ENCODE results near the gene PLEKHM3. TPM values are rescaled to one million over a fixed set of nuclear protein-coding genes. Genes with fewer than 3 reads are reported as not detected.
A peak's percentile ranks its signal among the peaks of the same experiment; 100 is the strongest.

PLEKHM3 gene
- polyA plus RNA-seq (2013, experiment 1 of 2; ENCODE audit: insufficient read length) = 6.4 TPM
- polyA plus RNA-seq (2013, experiment 2 of 2; ENCODE audit: insufficient read length) = 6.6 TPM

- peak; percentile 88 for DNase-seq
These were observed at the start of gene PLEKHM3 for GRCh38 chr2:208025037-208025813. Gene PLEKHM3 (minus strand): TSS chr2:208025527. CDS start chr2:208001639, 23,888 bp downstream.

GRCh38 chr2:208074610-208075356 is 49.5 kb upstream of the PLEKHM3 start:
- DNase-seq = peak; percentile 28

DNA sequence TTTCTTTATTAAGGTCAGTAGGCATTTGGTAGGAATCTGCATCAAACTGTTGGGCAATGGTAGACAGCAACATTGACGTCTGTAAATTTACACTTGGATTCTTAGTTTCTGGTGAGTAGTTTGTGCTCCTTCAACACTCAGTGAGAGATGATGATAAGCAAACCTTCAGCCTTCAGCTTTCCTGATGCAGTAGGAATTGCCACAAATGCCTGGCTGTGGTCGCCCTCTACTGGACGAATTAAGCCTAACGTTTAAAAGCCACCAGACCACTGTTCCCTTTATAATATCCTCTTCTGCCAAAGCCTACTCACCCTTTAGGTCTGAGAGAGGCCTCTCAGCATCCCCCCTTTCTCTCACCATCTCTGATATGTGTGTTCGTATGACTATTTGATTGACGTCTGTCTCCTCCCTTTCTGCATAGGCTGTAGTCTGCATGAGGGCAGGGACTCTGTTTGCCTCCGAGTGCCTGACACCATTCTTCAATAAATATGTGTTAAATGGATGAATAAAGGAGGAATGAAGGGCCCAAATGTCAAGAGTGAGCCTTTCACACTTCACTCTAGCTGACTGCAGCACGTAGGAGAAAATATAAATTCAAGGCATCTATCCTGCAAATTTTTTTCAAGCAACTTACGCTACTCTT is 47.0 kb upstream of the PLEKHM3 start:
- peak; percentile 57 for DNase-seq

DNA sequence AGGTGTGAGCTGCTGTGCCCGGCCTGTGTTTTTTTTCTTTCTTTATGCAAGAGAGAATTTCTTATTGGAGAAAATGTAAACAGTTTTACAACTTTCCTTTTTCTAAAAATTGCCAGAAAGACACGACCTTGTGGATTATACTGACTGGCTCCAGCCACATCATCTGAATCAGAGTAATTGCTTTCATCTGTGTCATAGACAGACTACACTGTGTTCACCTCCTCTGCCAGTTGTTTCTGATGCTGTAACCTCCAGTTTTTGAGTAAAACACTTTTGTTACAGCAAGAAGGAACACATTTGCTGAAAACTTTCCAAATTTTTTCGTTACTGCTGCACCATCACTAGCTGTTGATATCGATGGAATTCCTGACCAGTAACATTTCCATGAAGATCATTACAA is 43.9 kb upstream of the PLEKHM3 start:
- DNase-seq = no peak

- DNase-seq = no peak
These were observed 40.7 kb upstream of the PLEKHM3 start for GRCh38 chr2:208066016-208066415.

- no peak for DNase-seq
These were observed 40.1 kb upstream of the PLEKHM3 start for GRCh38 chr2:208065476-208065875.

- peak; percentile 92 for DNase-seq
These were observed 39.1 kb upstream of the PLEKHM3 start for GRCh38 chr2:208064220-208064961.

- DNase-seq = no peak
These were observed 37.6 kb upstream of the PLEKHM3 start for GRCh38 chr2:208062961-208063360.

DNA sequence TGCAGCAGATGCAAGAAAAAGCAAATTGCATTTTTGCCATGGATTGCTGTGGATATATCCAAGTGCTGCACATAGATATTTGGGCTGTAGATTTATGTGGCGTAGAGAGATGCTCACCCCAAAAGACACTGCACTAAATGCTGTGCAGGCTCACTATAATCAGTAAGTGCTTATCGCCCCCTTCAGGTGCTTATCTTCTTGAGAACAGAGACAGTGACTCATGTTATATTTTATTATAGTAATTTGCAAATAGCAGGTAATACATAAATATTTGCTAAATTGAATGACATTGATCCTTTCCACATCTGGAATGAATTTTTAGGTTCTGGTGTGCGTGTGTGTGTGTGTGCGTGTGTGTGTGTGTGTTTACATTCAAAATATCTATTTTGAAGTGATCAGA is 36.8 kb upstream of the PLEKHM3 start:
- peak; percentile 30 for DNase-seq

- no peak for DNase-seq
These were observed 31.8 kb upstream of the PLEKHM3 start for GRCh38 chr2:208057108-208057507.

DNA sequence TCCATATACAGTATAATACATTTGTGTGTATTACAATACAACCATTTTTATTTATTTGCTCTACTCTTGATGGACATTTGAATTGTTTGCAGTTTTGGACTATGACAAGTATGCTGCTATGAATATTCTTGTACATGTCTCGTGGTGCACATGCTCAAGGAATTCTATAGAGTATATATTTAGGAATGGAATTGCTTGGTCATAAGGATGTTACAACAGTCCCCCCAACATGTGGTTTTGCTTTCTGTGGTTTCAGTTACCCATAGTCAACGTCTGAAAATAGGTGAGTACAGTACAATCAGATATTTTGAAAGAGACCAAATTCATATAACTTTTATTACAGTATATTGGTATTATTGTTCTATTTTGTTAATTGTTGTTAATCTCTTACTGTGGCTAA is 24.1 kb upstream of the PLEKHM3 start:
- DNase-seq = peak; percentile 34

- DNase-seq = no peak
These were observed 23.7 kb upstream of the PLEKHM3 start for GRCh38 chr2:208049006-208049405.

- no peak for DNase-seq
These were observed 22.5 kb upstream of the PLEKHM3 start for GRCh38 chr2:208047840-208048239.

DNA sequence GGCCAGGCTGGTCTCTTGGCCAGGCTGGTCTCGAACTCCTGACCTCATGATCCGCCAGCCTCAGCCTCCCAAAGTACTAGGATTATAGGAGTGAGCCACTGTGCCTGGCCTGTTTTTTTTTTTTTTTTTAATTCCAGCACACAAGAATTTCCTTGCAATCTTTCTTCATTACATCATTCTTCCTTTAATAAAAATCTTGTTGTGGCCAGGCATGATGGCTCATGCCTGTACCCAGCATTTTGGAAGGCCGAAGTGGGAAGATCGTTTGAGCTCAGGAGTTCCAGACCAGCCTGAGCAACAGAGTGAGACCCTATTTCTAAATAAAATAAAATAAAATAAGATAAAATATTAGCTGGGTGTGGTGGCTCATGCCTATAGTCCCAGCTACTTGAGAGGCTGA is 21.4 kb upstream of the PLEKHM3 start:
- DNase-seq = peak; percentile 57

- no peak for DNase-seq
These were observed 17.1 kb upstream of the PLEKHM3 start for GRCh38 chr2:208042450-208042849.

- peak; percentile 38 for DNase-seq
These were observed 16.7 kb upstream of the PLEKHM3 start for GRCh38 chr2:208042041-208042440.

GRCh38 chr2:208040199-208041171 is 15.2 kb upstream of the PLEKHM3 start:
- peak; percentile 79 for DNase-seq

DNA sequence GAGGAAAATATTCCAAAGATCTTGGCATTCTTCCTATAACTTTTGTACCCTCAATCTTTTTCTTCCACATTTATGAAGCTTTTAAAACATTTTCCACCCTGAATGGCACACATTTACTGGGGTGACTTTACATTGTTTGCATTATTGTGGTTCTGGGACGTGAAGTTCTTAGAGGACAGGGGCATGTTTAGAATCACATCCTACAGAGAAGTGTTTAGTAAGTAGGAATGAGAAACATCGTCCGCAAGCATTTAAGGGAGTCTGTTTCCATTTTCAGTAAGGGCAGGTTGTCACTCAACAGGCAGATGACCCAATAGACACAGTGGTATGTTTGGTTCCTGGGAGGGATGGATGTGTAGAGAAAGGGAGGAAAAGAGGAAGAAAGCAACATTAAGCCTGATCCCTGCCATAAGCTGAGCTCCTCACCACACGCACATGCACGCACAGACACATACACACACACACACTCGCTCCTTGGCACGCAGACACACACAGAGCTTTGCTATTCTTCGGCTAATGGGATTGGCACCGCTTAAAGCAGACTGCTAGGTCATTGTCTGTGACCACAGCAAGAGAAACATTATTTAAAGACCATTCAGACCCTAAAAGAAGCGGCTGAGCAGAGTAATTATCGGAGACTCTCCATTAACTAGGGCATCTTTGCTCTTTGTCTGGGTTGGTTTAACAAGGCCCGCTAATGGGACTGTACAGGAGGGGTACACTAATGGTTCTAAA is 14.2 kb upstream of the PLEKHM3 start:
- DNase-seq = peak; percentile 58

DNA sequence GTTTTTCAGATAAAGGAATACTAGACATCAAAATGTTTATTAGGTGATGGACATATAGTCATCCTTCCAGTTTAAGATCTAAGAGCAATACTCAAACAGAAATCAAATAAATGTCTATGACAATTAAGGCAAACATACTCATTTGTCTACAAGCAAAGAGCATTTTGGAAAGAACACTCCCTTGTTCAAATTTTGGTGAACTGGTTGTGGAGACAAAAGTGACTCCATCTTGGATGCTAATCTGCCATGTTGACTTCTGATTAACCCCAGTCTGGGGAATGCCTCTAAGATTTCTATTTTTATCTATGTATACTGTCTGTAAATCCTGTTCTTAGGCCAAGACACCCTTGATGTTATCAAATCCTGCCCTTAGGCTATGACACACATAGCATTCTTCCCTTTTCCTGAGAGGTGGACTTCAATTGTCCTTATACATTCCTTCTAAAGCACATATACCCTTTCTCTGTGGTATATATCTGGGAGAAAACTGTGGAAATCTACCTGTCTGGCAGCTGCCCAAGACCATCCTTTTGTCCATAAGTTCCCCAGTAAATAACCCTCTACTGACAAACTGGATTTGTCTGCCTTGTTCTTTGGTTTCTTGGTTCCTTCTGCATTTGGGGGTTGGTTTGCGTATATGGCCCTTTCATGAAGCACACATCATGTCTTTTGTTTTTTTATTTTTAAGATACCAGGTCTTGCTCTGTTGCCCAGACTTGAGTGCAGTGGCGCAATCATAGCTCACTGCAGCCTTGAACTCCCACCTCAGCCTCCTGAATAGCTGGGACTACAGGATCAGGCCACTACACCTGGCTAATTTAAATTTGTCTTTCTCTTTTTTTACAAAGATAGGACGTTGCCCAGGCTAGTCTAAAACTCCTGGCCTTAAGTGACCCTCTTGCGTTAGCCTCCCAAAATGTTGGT is 12.5 kb upstream of the PLEKHM3 start:
- DNase-seq = no peak
